HG02884 (cell line): ENCODE data around the gene SPAG16.

Source experiments
- ATAC-seq: cut with Tn5 transposase; IDR thresholded peaks from one replicate; pipeline ENCODE4 v1.9.1; 2021; ENCODE audit warnings: mild to moderate bottlenecking, moderate library complexity; ENCODE audit not compliant: unreplicated experiment

SPAG16 gene

GRCh38 chr2:213789940-213790339 is 505.7 kb downstream of the SPAG16 start:
- no peak for ATAC-seq

- no peak for ATAC-seq
Observed at GRCh38 chr2:213792045-213792444, 507.8 kb downstream of the SPAG16 start.

GRCh38 chr2:213806125-213806726 is 522.0 kb downstream of the SPAG16 start:
- ATAC-seq = peak; percentile 47

GRCh38 chr2:213816583-213816982 is 532.3 kb downstream of the SPAG16 start:
- ATAC-seq = no peak

GRCh38 chr2:213818436-213818835 is 534.2 kb downstream of the SPAG16 start:
- no peak for ATAC-seq

- no peak for ATAC-seq
Observed at GRCh38 chr2:213834331-213834730, 550.1 kb downstream of the SPAG16 start.

- no peak for ATAC-seq
Observed at GRCh38 chr2:213834746-213835145, 550.5 kb downstream of the SPAG16 start.

- ATAC-seq = no peak
Observed at GRCh38 chr2:213846856-213847255, 562.6 kb downstream of the SPAG16 start.

GRCh38 chr2:213847316-213847715 is 563.1 kb downstream of the SPAG16 start:
- no peak for ATAC-seq

GRCh38 chr2:213848631-213849030 is 564.4 kb downstream of the SPAG16 start:
- ATAC-seq = no peak

- ATAC-seq = no peak
Observed at GRCh38 chr2:213861638-213862037, 577.4 kb downstream of the SPAG16 start.

- ATAC-seq = no peak
Observed at GRCh38 chr2:213862407-213863076, 578.3 kb downstream of the SPAG16 start.

- no peak for ATAC-seq
Observed at GRCh38 chr2:213863541-213863940, 579.3 kb downstream of the SPAG16 start.

- ATAC-seq = no peak
Observed at GRCh38 chr2:213868526-213868925, 584.3 kb downstream of the SPAG16 start.

GRCh38 chr2:213885485-213885884 is 601.2 kb downstream of the SPAG16 start:
- ATAC-seq = no peak

GRCh38 chr2:213914510-213914909 is 630.2 kb downstream of the SPAG16 start:
- ATAC-seq = no peak

- ATAC-seq = no peak
Observed at GRCh38 chr2:213920014-213920413, 635.8 kb downstream of the SPAG16 start.

GRCh38 chr2:213923543-213923942 is 639.3 kb downstream of the SPAG16 start:
- no peak for ATAC-seq

GRCh38 chr2:213934560-213934959 is 650.3 kb downstream of the SPAG16 start:
- peak; percentile 97 for ATAC-seq

- ATAC-seq = no peak
Observed at GRCh38 chr2:213958086-213958485, 673.8 kb downstream of the SPAG16 start.

- peak; percentile 57 for ATAC-seq
Observed at GRCh38 chr2:213959589-213959988, 675.3 kb downstream of the SPAG16 start.

GRCh38 chr2:213971536-213971935 is 687.3 kb downstream of the SPAG16 start:
- ATAC-seq = no peak

GRCh38 chr2:213980883-213981282 is 696.6 kb downstream of the SPAG16 start:
- no peak for ATAC-seq
